GM12878 (cell line): Measurements from ENCODE around the gene FICD. TPM values are rescaled to one million over a fixed set of nuclear protein-coding genes. Genes with fewer than 3 reads are reported as not detected.
A peak's percentile ranks its signal among the peaks of the same experiment; 100 is the strongest.

Source experiments
- ATAC-seq: fragments of 200-7000 bp; cut with Tn5 transposase; 3 replicates; pipeline ENCODE4 v1.9.1; 2020; ENCODE audit warnings: mild to moderate bottlenecking, moderate library complexity
- BruUV-seq: library from RNA; stranded (reverse); fragments of 400-500 nt; replicated peaks from 2 replicates; lab custom pipeline; 2021; lab: Mats Ljungman, UMichigan
- CTCF ChIA-PET: fragments of 300-600 bp; sonication (Branson Sonifier 250); formaldehyde crosslinking; extraction: SDS; loops from one replicate; lab custom pipeline; 2021; ENCODE audit warnings: inconsistent platforms; lab: Yijun Ruan, JAX
- POLR2A ChIA-PET: fragments of 350-600 bp; formaldehyde crosslinking; extraction: SDS; loops from one replicate; lab custom pipeline; 2021; ENCODE audit warnings: inconsistent platforms; lab: Charles Lee
- RAD21 ChIA-PET: fragments of 300-600 bp; sonication (Branson Sonifier 250); formaldehyde crosslinking; loops from one replicate; lab custom pipeline; 2023; ENCODE audit warnings: antibody characterized with exemption; ENCODE audit not compliant: unreplicated experiment; lab: Charles Lee
- SMC1A ChIA-PET: fragments of 300-600 bp; sonication (Branson Sonifier 250); formaldehyde crosslinking; loops from one replicate; lab custom pipeline; 2023; ENCODE audit not compliant: unreplicated experiment, uncharacterized antibody; lab: Charles Lee
- DNase-seq: peaks from one replicate; pipeline ENCODE4 v3.0.0-alpha.2; 2011; ENCODE audit warnings: low read depth, low spot score
- FAIRE-seq: peaks from 3 replicates; lab custom pipeline; 2011; peaks lifted over from hg19 to GRCh38; lab: Jason Lieb, UNC
- H2AFZ ChIP-seq: 2 replicates; pipeline ENCODE4 v1.6.0; 2011; ENCODE audit warnings: low read depth, low read length, control low read depth; ENCODE audit not compliant: control insufficient read depth
- H3K27ac ChIP-seq: 2 replicates; pipeline ENCODE4 v1.5.1; 2011; ENCODE audit warnings: control low read depth; ENCODE audit not compliant: control insufficient read depth, insufficient read depth
- H3K27me3 ChIP-seq, 2 experiments: replicated peaks in 1 of 2; 2 replicates each; pipeline versions ENCODE4 v1.6.0 to v1.6.1; 2011; ENCODE audit warnings: low read length in 1 of 2; ENCODE audit not compliant: control insufficient read depth in 2 of 2, insufficient read depth in 2 of 2
- H3K36me3 ChIP-seq, 2 experiments: 2 replicates each; pipeline ENCODE4 v1.5.1; 2011; ENCODE audit warnings: low read length in 1 of 2; ENCODE audit not compliant: control insufficient read depth in 2 of 2, insufficient read depth in 2 of 2
- H3K4me1 ChIP-seq: 2 replicates; pipeline ENCODE4 v1.6.1; 2011; ENCODE audit warnings: mild to moderate bottlenecking, low read length, moderate library complexity, mixed read lengths; ENCODE audit not compliant: control insufficient read depth, insufficient read depth
- H3K4me2 ChIP-seq: 2 replicates; pipeline ENCODE4 v1.6.0; 2011; ENCODE audit warnings: control low read depth; ENCODE audit not compliant: control insufficient read depth, insufficient read depth
- H3K4me3 ChIP-seq: fragments of 200-600 bp; sonication (generic); 2 replicates; pipeline ENCODE4 v1.5.1; 2016
- H3K79me2 ChIP-seq: 2 replicates; pipeline ENCODE4 v1.6.0; 2011; ENCODE audit warnings: low read length; ENCODE audit not compliant: control insufficient read depth, insufficient read depth
- H3K9ac ChIP-seq: 2 replicates; pipeline ENCODE4 v1.8.0; 2011; ENCODE audit warnings: low read length, control low read depth, mixed read lengths; ENCODE audit not compliant: control insufficient read depth, insufficient read depth
- H3K9me3 ChIP-seq: replicated peaks from 3 replicates; pipeline ENCODE4 v1.5.1; 2011; ENCODE audit warnings: mild to moderate bottlenecking, low read length; ENCODE audit not compliant: control insufficient read depth, insufficient read depth
- H4K20me1 ChIP-seq: 2 replicates; pipeline ENCODE4 v1.6.0; 2011; ENCODE audit not compliant: control insufficient read depth, insufficient read depth
- BHLHE40 ChIP-seq, 2 experiments: fragments of 450-650 bp in 1 of 2; IDR thresholded peaks; 2 replicates each; pipeline ENCODE4 v1.6.1; 2011 to 2017; ENCODE audit warnings: low read depth in 2 of 2, borderline replicate concordance in 1 of 2, improper control_type of control experiment in 1 of 2, low read length in 1 of 2, mild to moderate bottlenecking in 1 of 2
- CHD1 ChIP-seq: IDR thresholded peaks from 2 replicates; pipeline ENCODE4 v1.6.1; 2012; ENCODE audit warnings: low read depth, low read length, improper control_type of control experiment
- CREB1 ChIP-seq: IDR thresholded peaks from 2 replicates; pipeline ENCODE4 v1.6.1; 2012; ENCODE audit warnings: low read depth, mild to moderate bottlenecking, inconsistent platforms
- MTA2 ChIP-seq: fragments of 450-650 bp; IDR thresholded peaks from 2 replicates; pipeline ENCODE4 v1.6.1; 2016; ENCODE audit warnings: low read depth, mild to moderate bottlenecking, moderate library complexity
- RAD21 ChIP-seq: IDR thresholded peaks from 2 replicates; pipeline ENCODE4 v1.6.1; 2011; ENCODE audit warnings: mild to moderate bottlenecking, low read depth, low read length, moderate library complexity; ENCODE audit not compliant: insufficient read depth
- RUNX3 ChIP-seq: IDR thresholded peaks from 2 replicates; pipeline ENCODE4 v1.6.1; 2012; ENCODE audit warnings: low read length, inconsistent platforms
- WGBS: methylation state at CpG from one replicate; pipeline ENCODE4 v1.1.6; 2016; ENCODE audit warnings: low lambda C conversion rate; ENCODE audit not compliant: insufficient replicate concordance, insufficient coverage; ENCODE audit errors: missing lambda C conversion rate; 5-methylcytosine and 5-hydroxymethylcytosine counted together
- in situ Hi-C: fragments of 300-500 bp; cut with MboI; formaldehyde crosslinking; loops from 9 replicates; pipeline ENCODE4 v1.14.3; 2018; ENCODE audit warnings: mixed read lengths
- intact Hi-C: fragments of 100-400 bp; cut with micrococcal nuclease; formaldehyde crosslinking; loops from one replicate; pipeline ENCODE4 v1.14.2; 2022; ENCODE audit not compliant: unreplicated experiment
- polyA plus RNA-seq, 11 experiments: library from polyadenylated mRNA; depleted of rRNA in 4 of 11; unstranded in 6 of 11; stranded (reverse) in 5 of 11; fragments of >200 nt; fragmentation: Nextera tagmentation in 4 of 11; fragmentation: Illumina TruSeq in 1 of 11; extraction: Ambion mirVana in 4 of 11; extraction: Trizol in 1 of 11; gene quantifications; 1 replicate in 1 of 11; 2 replicates in 10 of 11; pipeline versions ENCODE4 v1.2.1 to v1.2.3, GENCODE V29; 2011 to 2016; ENCODE audit warnings: inconsistent platforms in 2 of 11, missing spikeins in 2 of 11, low read depth in 1 of 11
- total RNA-seq, 4 experiments: library from RNA; depleted of rRNA in 3 of 4; stranded (reverse); fragments of >200 nt in 3 of 4; fragmentation: Illumina TruSeq in 1 of 4; extraction: Trizol in 1 of 4; gene quantifications; 2 replicates each; pipeline versions ENCODE4 v1.2.1 to v1.2.3, GENCODE V29; 2013 to 2021
- TF ChIP-seq, protein P1 (sequence below): fragments of 450-650 bp; IDR thresholded peaks from 2 replicates; pipeline ENCODE4 v1.6.1; 2017; ENCODE audit warnings: mild to moderate bottlenecking, low read depth, inconsistent platforms; ENCODE audit not compliant: poor library complexity, severe bottlenecking
- TF ChIP-seq, protein P2 (sequence below): fragments of 450-650 bp; IDR thresholded peaks from 2 replicates; pipeline ENCODE4 v1.6.1; 2016; ENCODE audit warnings: mild to moderate bottlenecking
- TF ChIP-seq, protein P3 (sequence below): fragments of 450-650 bp; IDR thresholded peaks from 2 replicates; pipeline ENCODE4 v1.6.1; 2017; ENCODE audit warnings: mild to moderate bottlenecking, moderate library complexity

The FICD gene
- total and polyA plus RNA-seq, 10 of the 15 experiments (the other 5 are each of a cell fraction or from before 2014, with no cell fraction given): 1.1 to 9.4 (median 4.3) TPM

DNA sequence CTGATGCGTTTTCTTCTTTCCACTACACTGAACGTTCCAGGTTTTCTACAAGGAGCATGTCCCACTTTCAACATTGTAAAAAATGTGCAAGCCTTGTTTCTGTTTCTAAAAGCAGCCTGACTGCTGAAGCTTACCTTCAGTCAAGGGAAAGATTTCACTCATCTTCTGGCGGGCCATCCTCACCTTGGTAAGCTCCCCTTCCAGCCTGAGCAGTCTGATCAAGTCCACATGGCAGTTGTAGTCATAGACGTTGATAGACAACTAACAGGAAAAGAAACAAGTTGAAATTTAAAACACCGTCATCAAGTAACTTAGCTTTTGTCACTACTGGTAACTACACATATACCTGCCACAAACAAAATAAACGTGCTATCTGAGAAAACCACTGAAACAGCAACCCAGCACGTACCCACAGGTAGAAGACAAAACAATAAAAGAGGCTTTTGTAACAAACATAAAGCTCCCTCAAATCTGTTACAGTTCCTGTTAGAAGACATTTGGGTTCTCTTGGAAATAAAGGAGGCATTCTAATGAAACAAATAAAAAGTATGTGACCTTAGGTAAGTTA, 34.0 kb downstream of the FICD start:
- RAD21 ChIA-PET: interaction anchor here (1.3 to 2.1 kb wide), 3 partner anchors 11 to 69 kb away, joined by 5 to 14 read pairs (median 8); partner anchors contain the start of gene SART3
- TF ChIP-seq, protein P1, sequence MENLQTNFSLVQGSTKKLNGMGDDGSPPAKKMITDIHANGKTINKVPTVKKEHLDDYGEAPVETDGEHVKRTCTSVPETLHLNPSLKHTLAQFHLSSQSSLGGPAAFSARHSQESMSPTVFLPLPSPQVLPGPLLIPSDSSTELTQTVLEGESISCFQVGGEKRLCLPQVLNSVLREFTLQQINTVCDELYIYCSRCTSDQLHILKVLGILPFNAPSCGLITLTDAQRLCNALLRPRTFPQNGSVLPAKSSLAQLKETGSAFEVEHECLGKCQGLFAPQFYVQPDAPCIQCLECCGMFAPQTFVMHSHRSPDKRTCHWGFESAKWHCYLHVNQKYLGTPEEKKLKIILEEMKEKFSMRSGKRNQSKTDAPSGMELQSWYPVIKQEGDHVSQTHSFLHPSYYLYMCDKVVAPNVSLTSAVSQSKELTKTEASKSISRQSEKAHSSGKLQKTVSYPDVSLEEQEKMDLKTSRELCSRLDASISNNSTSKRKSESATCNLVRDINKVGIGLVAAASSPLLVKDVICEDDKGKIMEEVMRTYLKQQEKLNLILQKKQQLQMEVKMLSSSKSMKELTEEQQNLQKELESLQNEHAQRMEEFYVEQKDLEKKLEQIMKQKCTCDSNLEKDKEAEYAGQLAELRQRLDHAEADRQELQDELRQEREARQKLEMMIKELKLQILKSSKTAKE: peak; percentile 14
- TF ChIP-seq RUNX3 (peak; percentile 29; the same call in 1 of the 2 replicates), RAD21 (no peak), CHD1 (no peak), CREB1 (0 out of 2 replicates have a peak, but pooled peaks have one; percentile 26), MTA2 (peak; percentile 18; the same call in 1 of the 2 replicates), BHLHE40 (IDR thresholded peaks at IDR 0.05; ENCODE audit: borderline replicate concordance in 1 of 2, low read depth in 2 of 2, low read length in 1 of 2) (peak; percentile 63 to 71; a peak in 3 of 4 replicates)
- TF ChIP-seq, protein P2, sequence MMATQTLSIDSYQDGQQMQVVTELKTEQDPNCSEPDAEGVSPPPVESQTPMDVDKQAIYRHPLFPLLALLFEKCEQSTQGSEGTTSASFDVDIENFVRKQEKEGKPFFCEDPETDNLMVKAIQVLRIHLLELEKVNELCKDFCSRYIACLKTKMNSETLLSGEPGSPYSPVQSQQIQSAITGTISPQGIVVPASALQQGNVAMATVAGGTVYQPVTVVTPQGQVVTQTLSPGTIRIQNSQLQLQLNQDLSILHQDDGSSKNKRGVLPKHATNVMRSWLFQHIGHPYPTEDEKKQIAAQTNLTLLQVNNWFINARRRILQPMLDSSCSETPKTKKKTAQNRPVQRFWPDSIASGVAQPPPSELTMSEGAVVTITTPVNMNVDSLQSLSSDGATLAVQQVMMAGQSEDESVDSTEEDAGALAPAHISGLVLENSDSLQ: peak; percentile 22; the same call in 1 of the 2 replicates
- TF ChIP-seq, protein P3, sequence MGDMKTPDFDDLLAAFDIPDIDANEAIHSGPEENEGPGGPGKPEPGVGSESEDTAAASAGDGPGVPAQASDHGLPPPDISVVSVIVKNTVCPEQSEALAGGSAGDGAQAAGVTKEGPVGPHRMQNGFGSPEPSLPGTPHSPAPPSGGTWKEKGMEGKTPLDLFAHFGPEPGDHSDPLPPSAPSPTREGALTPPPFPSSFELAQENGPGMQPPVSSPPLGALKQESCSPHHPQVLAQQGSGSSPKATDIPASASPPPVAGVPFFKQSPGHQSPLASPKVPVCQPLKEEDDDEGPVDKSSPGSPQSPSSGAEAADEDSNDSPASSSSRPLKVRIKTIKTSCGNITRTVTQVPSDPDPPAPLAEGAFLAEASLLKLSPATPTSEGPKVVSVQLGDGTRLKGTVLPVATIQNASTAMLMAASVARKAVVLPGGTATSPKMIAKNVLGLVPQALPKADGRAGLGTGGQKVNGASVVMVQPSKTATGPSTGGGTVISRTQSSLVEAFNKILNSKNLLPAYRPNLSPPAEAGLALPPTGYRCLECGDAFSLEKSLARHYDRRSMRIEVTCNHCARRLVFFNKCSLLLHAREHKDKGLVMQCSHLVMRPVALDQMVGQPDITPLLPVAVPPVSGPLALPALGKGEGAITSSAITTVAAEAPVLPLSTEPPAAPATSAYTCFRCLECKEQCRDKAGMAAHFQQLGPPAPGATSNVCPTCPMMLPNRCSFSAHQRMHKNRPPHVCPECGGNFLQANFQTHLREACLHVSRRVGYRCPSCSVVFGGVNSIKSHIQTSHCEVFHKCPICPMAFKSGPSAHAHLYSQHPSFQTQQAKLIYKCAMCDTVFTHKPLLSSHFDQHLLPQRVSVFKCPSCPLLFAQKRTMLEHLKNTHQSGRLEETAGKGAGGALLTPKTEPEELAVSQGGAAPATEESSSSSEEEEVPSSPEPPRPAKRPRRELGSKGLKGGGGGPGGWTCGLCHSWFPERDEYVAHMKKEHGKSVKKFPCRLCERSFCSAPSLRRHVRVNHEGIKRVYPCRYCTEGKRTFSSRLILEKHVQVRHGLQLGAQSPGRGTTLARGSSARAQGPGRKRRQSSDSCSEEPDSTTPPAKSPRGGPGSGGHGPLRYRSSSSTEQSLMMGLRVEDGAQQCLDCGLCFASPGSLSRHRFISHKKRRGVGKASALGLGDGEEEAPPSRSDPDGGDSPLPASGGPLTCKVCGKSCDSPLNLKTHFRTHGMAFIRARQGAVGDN: no peak
- TF ChIP-seq, all 136 proteins: peak for 6
- peaks cover 16 to 20% of the 10 kb centered on the region in 2 experiments for H3K36me3 ChIP-seq
- H3K4me1 ChIP-seq: peaks cover 27% of the 10 kb centered on the region
- SMC1A ChIA-PET: interaction anchor here (0.6 to 2.1 kb wide), 14 partner anchors 9 to 284 kb away, joined by 3 to 9 read pairs (median 4); partner anchors contain the start of genes ISCU and SART3
- DNase-seq (no peak), FAIRE-seq (no peak), ATAC-seq (peak; percentile 62)
- 0 out of 2 replicates have a peak overlapping the region, but pooled peaks have one; percentile 8 for H3K9ac ChIP-seq
- H3K4me3 ChIP-seq: 0 out of 2 replicates have a peak overlapping the region, but pooled peaks have one; percentile 18
- H3K79me2 ChIP-seq: peaks cover 75% of the 10 kb centered on the region
- H4K20me1 ChIP-seq: no peaks in the 10 kb centered on the region
- BruUV-seq: no TSS peak
- WGBS: 0% methylated on average over 7 of the region's 7 CpGs
- POLR2A ChIA-PET: interaction anchor here (0.5 to 2.3 kb wide), 7 partner anchors 9 to 418 kb away, joined by 3 to 18 read pairs (median 7); partner anchors contain the start of genes ISCU and SART3
- CTCF ChIA-PET: interaction anchor here (0.7 to 3.0 kb wide), 10 partner anchors 9 to 547 kb away, joined by 3 to 12 read pairs (median 4); partner anchors contain the start of genes ISCU and SART3
- no peaks in the 10 kb centered on the region for H3K27me3 ChIP-seq
- H3K4me2 ChIP-seq: peak overlapping the region; percentile 24
- peak overlapping the region; percentile 40 for H3K27ac ChIP-seq
- intact Hi-C loops: no loop called here
- H3K9me3 ChIP-seq: no peaks in the 10 kb centered on the region
- no peak overlapping the region for H2AFZ ChIP-seq
- in situ Hi-C loops: no loop called here
